ENCODE results near the gene SMARCB1.

GRCh38 chr22:23773483-23774113, 13.2 kb upstream of the SMARCB1 start:
- TF ChIP-seq CTCF (IDR thresholded peaks at IDR 0.05) (no peak), POLR2A (IDR thresholded peaks at IDR 0.05) (no peak), POLR2AphosphoS5 (IDR thresholded peaks at IDR 0.05; ENCODE audit: insufficient read depth in 1 of 2, low read depth in 1 of 2) (no peak)
